NCI-H2107 treated with DMSO at 0.1 percent for 48 hours (cell line): ENCODE results near the gene CXXC1.
A peak's percentile ranks its signal among the peaks of the same experiment; 100 is the strongest.
"Not testable (repeated sequence)": the region's sequence is repeated elsewhere in the genome, so short reads cannot be mapped to it uniquely, and the experiment has no call there.

ENCODE experiments used
- DNase-seq: peaks from one replicate; lab custom pipeline; 2025; ENCODE audit not compliant: unreplicated experiment; lab: John Stamatoyannopoulos, UW

Gene CXXC1

GRCh38 chr18:50287441-50288347, at the start of gene CXXC1:
Gene CXXC1, minus strand, starts transcription at chr18:50287692. Its CDS starts 103 bp downstream, at chr18:50287589.
- peak; percentile 98 for DNase-seq

GRCh38 chr18:50334546-50335152, 47.2 kb upstream of the CXXC1 start:
- DNase-seq, result no peak

GRCh38 chr18:50331691-50332090, 44.2 kb upstream of the CXXC1 start:
- DNase-seq, result no peak

- no peak for DNase-seq
Measured at GRCh38 chr18:50330176-50330575, 42.7 kb upstream of the CXXC1 start.

GRCh38 chr18:50327983-50328382, 40.5 kb upstream of the CXXC1 start:
- DNase-seq, result no peak

- DNase-seq, result no peak
Measured at GRCh38 chr18:50320719-50321118, 33.2 kb upstream of the CXXC1 start.

- DNase-seq, result no peak
Measured at GRCh38 chr18:50315100-50315871, 27.8 kb upstream of the CXXC1 start.

GRCh38 chr18:50313873-50314460, 26.5 kb upstream of the CXXC1 start:
- no peak for DNase-seq

- DNase-seq, result no peak
Measured at GRCh38 chr18:50313031-50313607, 25.6 kb upstream of the CXXC1 start.

GRCh38 chr18:50312296-50313030, 25.0 kb upstream of the CXXC1 start:
- no peak for DNase-seq

- no peak for DNase-seq
Measured at GRCh38 chr18:50311650-50312049, 24.2 kb upstream of the CXXC1 start.

GRCh38 chr18:50310080-50310479, 22.6 kb upstream of the CXXC1 start:
- DNase-seq, result no peak

- not testable (repeated sequence) for DNase-seq
Measured at GRCh38 chr18:50308851-50309250, 21.4 kb upstream of the CXXC1 start.

- peak; percentile 85 for DNase-seq
Measured at GRCh38 chr18:50307738-50308470, 20.4 kb upstream of the CXXC1 start.

GRCh38 chr18:50307400-50307737, 19.9 kb upstream of the CXXC1 start:
- DNase-seq, result no peak

GRCh38 chr18:50306944-50307343, 19.5 kb upstream of the CXXC1 start:
- DNase-seq, result no peak

- DNase-seq, result no peak
Measured at GRCh38 chr18:50301074-50301473, 13.6 kb upstream of the CXXC1 start.

- no peak for DNase-seq
Measured at GRCh38 chr18:50299626-50300388, 12.3 kb upstream of the CXXC1 start.
